Stimulated activated CD4-positive, alpha-beta T cell treated with anti-CD3 and anti-CD28 coated beads, TNF-alpha, amount 100 ng/mL, for 4 hours (primary cell): ENCODE measurements around the gene LY6G6C.
"Not testable (repeated sequence)": the region's sequence is repeated elsewhere in the genome, so short reads cannot be mapped to it uniquely, and the experiment has no call there.

Experiments
- DNase-seq, 3 experiments: peaks; one replicate each; pipeline ENCODE4 v3.0.0-alpha.2; 2020; ENCODE audit warnings: low read depth in 3 of 3

LY6G6C gene

GRCh38 chr6:31727034-31727716 is 5.6 kb upstream of the LY6G6C start:
- DNase-seq, result no peak

GRCh38 chr6:31725502-31726350 is 4.2 kb upstream of the LY6G6C start:
- no peak for DNase-seq

- DNase-seq, result no peak
Observed at GRCh38 chr6:31723980-31724691, 2.6 kb upstream of the LY6G6C start.

GRCh38 chr6:31723245-31723979 is 1.9 kb upstream of the LY6G6C start, which contains the start of gene MPIG6B:
MPIG6B (plus strand) TSS chr6:31723373; CDS start chr6:31723384, 11 bp downstream.
- DNase-seq, result no peak

- DNase-seq, result no peak
Observed at GRCh38 chr6:31722173-31722572, 627 bp upstream of the LY6G6C start.

GRCh38 chr6:31720196-31720770 is 1.3 kb downstream of the LY6G6C start:
- no peak for DNase-seq

GRCh38 chr6:31719001-31719400 is 2.5 kb downstream of the LY6G6C start:
- DNase-seq, result no peak

GRCh38 chr6:31718265-31718664 is 3.3 kb downstream of the LY6G6C start:
- DNase-seq, result no peak

GRCh38 chr6:31717499-31718222 is 3.9 kb downstream of the LY6G6C start:
- no peak for DNase-seq

GRCh38 chr6:31715022-31715958 is 6.3 kb downstream of the LY6G6C start, which contains the start of gene LY6G6D:
LY6G6D (plus strand) TSS chr6:31715348; CDS start chr6:31715356, 8 bp downstream.
- no peak for DNase-seq

- DNase-seq, result no peak
Observed at GRCh38 chr6:31713991-31714684, 7.4 kb downstream of the LY6G6C start.

GRCh38 chr6:31713465-31713864 is 8.1 kb downstream of the LY6G6C start:
- DNase-seq, result no peak

GRCh38 chr6:31712296-31712695 is 9.2 kb downstream of the LY6G6C start:
- no peak for DNase-seq

GRCh38 chr6:31711233-31711632 is 10.3 kb downstream of the LY6G6C start:
- no peak for DNase-seq

- DNase-seq, result no peak
Observed at GRCh38 chr6:31710523-31711219, 10.9 kb downstream of the LY6G6C start.

GRCh38 chr6:31709157-31709556 is 12.4 kb downstream of the LY6G6C start:
- not testable (repeated sequence) for DNase-seq

GRCh38 chr6:31708224-31708623 is 13.3 kb downstream of the LY6G6C start:
- DNase-seq, result no peak

- no peak for DNase-seq
Observed at GRCh38 chr6:31707701-31708100, 13.8 kb downstream of the LY6G6C start.
